Epithelial cell of esophagus (primary cell): ENCODE results near the gene EFR3B.

Experiments used
- DNase-seq: peaks from one replicate; pipeline ENCODE4 v3.0.0; 2010; ENCODE audit warnings: low read depth
- H3K4me3 ChIP-seq: 2 replicates; pipeline ENCODE4 v1.5.1; 2011; ENCODE audit warnings: mild to moderate bottlenecking, low read length, control low read depth
- TF ChIP-seq, protein P1 (sequence below): IDR thresholded peaks from 2 replicates; pipeline ENCODE4 v1.5.1; 2011; ENCODE audit warnings: low read depth, mild to moderate bottlenecking, low read length, control low read depth, inconsistent platforms; ENCODE audit not compliant: insufficient read depth; ENCODE audit errors: missing control alignments

Gene EFR3B

DNA sequence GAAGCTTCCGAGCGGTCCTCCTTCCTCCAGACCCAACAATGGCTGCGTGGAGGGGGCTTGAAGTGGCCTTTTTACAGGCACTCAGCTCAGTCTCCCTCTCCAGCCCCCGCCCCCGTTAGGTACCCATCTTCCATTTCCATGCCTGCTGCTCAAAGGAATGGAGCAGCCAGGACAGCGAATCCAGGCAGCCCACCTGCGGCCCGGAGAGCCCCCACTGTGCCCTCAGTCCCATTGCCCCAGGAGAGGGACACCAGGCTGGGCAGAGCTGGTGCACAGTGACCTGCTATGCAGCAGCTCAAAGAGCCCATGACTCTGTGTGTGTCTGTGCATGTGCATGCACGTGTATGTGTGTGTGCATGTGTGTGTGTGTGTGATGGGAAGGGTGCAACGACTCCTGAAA lies 137.1 kb downstream of the EFR3B start:
- TF ChIP-seq, protein P1, sequence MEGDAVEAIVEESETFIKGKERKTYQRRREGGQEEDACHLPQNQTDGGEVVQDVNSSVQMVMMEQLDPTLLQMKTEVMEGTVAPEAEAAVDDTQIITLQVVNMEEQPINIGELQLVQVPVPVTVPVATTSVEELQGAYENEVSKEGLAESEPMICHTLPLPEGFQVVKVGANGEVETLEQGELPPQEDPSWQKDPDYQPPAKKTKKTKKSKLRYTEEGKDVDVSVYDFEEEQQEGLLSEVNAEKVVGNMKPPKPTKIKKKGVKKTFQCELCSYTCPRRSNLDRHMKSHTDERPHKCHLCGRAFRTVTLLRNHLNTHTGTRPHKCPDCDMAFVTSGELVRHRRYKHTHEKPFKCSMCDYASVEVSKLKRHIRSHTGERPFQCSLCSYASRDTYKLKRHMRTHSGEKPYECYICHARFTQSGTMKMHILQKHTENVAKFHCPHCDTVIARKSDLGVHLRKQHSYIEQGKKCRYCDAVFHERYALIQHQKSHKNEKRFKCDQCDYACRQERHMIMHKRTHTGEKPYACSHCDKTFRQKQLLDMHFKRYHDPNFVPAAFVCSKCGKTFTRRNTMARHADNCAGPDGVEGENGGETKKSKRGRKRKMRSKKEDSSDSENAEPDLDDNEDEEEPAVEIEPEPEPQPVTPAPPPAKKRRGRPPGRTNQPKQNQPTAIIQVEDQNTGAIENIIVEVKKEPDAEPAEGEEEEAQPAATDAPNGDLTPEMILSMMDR = no peak
- no peak overlapping the region for H3K4me3 ChIP-seq
- no peak for DNase-seq

DNA sequence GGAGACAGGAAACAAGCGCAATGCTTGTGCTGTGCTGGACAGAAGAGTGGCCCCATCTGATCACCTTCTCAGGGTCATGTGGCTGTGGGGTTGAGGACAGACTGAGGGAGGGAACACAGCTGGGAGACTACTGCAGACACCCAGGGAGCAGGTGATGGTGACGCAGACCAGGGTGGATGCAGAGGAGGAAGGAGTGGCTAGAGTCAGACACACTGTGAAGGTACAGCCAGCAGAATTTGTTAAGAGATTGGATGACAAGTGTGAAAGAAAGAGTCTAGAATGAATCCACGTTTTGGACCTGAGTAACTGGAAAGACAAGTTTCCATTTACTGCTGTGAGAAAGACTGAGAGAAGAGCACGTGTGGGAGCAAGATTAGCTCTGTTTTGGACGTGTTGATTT lies 142.4 kb downstream of the EFR3B start:
- no peak overlapping the region for H3K4me3 ChIP-seq
- DNase-seq = peak; percentile 92
- TF ChIP-seq, protein P1 = no peak

GRCh38 chr2:25187729-25188350 lies 146.0 kb downstream of the EFR3B start:
- no peak overlapping the region for H3K4me3 ChIP-seq
- TF ChIP-seq, protein P1 = no peak

GRCh38 chr2:25188405-25188804 lies 146.5 kb downstream of the EFR3B start:
- DNase-seq = no peak
- H3K4me3 ChIP-seq = no peak overlapping the region
- TF ChIP-seq, protein P1 = no peak

More at GRCh38 chr2:25187729-25188350, 146.0 kb downstream of the EFR3B start:
- DNase-seq = no peak

DNA sequence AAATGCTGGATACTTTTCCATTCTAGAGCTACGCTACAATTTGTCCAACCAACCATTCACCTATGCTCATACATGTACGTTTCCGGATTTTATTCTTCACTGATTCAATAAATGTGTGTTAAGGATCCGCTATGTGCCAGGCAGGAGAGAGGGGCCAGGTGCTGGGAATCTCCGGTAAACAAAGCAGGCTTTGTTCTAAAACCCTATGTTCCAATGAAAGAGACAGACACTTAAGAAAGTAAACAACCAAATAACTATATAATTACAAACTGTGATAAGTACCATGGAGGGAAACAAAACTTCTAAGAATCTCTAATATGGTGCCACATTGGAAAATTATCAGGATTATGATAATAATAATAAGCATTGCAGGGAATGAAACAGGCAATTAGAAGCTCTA lies 148.7 kb downstream of the EFR3B start:
- H3K4me3 ChIP-seq = no peak overlapping the region
- TF ChIP-seq, protein P1 = no peak
- no peak for DNase-seq

DNA sequence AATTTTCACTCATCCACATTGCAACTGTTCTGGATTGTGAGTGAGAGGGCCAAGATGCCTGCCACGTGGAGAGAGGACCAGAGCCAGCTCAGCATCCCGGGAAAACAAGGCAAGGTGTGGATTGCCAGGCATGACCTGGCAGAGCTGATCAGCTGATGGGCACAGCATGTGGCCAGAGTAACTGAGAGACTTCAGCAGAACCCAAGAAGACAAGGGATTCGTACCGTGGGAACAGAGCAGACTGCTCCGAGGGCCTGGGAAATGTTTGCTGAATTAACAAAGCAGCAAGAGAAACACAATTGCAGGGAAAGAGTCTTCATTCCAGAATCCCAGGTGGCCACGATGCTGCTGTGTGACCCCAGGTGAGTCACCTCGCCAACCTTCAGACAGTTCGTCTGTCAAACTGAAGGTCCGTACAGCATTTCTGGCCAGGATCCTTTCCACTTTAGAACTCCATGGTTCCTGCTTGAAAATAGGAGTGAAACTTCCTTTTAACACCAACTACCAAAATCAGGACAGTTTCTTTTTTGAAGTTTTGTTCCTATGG lies 152.8 kb downstream of the EFR3B start:
- TF ChIP-seq, protein P1 = no peak
- H3K4me3 ChIP-seq = no peak overlapping the region
- no peak for DNase-seq
